HepG2 (cell line): ENCODE results near the gene AFF4. TPM values are rescaled to one million over a fixed set of nuclear protein-coding genes. Genes with fewer than 3 reads are reported as not detected.

Experiments
- ATAC-seq: fragments of 200-7000 bp; cut with Tn5 transposase; 3 replicates; pipeline ENCODE4 v1.9.1; 2020; ENCODE audit warnings: mild to moderate bottlenecking, moderate library complexity
- BruUV-seq: library from RNA; stranded (reverse); fragments of 400-500 nt; replicated peaks from 2 replicates; lab custom pipeline; 2021; lab: Mats Ljungman, UMichigan
- CTCF ChIA-PET: fragments of 300-600 bp; formaldehyde crosslinking; extraction: SDS; loops from one replicate; lab custom pipeline; 2021; ENCODE audit warnings: low total read pairs, inconsistent platforms, low intra/inter-chr PET ratio; lab: Yijun Ruan, JAX
- POLR2A ChIA-PET: fragments of 350-600 bp; sonication (Branson Sonifier 250); formaldehyde crosslinking; loops from one replicate; lab custom pipeline; 2020; ENCODE audit warnings: antibody characterized with exemption, inconsistent platforms; lab: Yijun Ruan, JAX
- DNase-seq: peaks from one replicate; pipeline ENCODE4 v3.0.0-alpha.2; 2015; ENCODE audit warnings: low spot score
- FAIRE-seq: peaks from 3 replicates; lab custom pipeline; 2011; peaks lifted over from hg19 to GRCh38; lab: Jason Lieb, UNC
- H2AFZ ChIP-seq: one replicate; pipeline ENCODE4 v1.6.1; 2011; ENCODE audit warnings: low read length, inconsistent platforms
- H3K27ac ChIP-seq: fragments of 300-600 bp; 3 replicates; pipeline ENCODE4 v1.8.0; 2011; ENCODE audit warnings: mixed run types, mild to moderate bottlenecking, mixed read lengths, low read length, inconsistent platforms; ENCODE audit not compliant: insufficient read depth; ENCODE audit errors: extremely low read length
- H3K27me3 ChIP-seq, 2 experiments: fragments of 200-600 bp in 1 of 2; 2 replicates in 1 of 2; 3 replicates in 1 of 2; pipeline versions ENCODE4 v1.6.0 to v1.8.0; 2011; ENCODE audit warnings: low read length in 2 of 2, mild to moderate bottlenecking in 2 of 2, moderate library complexity in 2 of 2, inconsistent platforms in 1 of 2; ENCODE audit not compliant: insufficient read depth in 2 of 2, control insufficient read depth in 1 of 2
- H3K36me3 ChIP-seq, 2 experiments: fragments of 200-600 bp in 1 of 2; replicated peaks in 1 of 2; 2 replicates in 1 of 2; 3 replicates in 1 of 2; pipeline versions ENCODE4 v1.5.1 to v1.8.0; 2011; ENCODE audit warnings: low read length in 2 of 2, inconsistent platforms in 1 of 2; ENCODE audit not compliant: insufficient read depth in 2 of 2, control insufficient read depth in 1 of 2
- H3K4me1 ChIP-seq: 2 replicates; pipeline ENCODE4 v1.5.1; 2012; ENCODE audit warnings: low read length, inconsistent platforms; ENCODE audit not compliant: insufficient read depth
- H3K4me2 ChIP-seq: 2 replicates; pipeline ENCODE4 v1.6.0; 2011; ENCODE audit warnings: low read depth, low read length, inconsistent platforms
- H3K4me3 ChIP-seq, 3 experiments: fragments of 200-600 bp in 1 of 3; sonication (generic), shearing (Covaris generic) in 1 of 3; replicated peaks in 1 of 3; 2 replicates each; pipeline ENCODE4 v1.5.1; 2011 to 2016; ENCODE audit warnings: low read length in 3 of 3, inconsistent platforms in 2 of 3, low read depth in 2 of 3, mild to moderate bottlenecking in 2 of 3, control low read depth in 1 of 3, mixed read lengths in 1 of 3; ENCODE audit not compliant: insufficient read depth in 1 of 3
- H3K79me2 ChIP-seq: one replicate; pipeline ENCODE4 v1.6.1; 2011; ENCODE audit warnings: low read length, inconsistent platforms; ENCODE audit not compliant: insufficient read depth
- H3K9ac ChIP-seq: 2 replicates; pipeline ENCODE4 v1.6.0; 2011; ENCODE audit warnings: mild to moderate bottlenecking, low read depth, low read length, inconsistent platforms; ENCODE audit not compliant: insufficient read depth
- H3K9me3 ChIP-seq: 2 replicates; pipeline ENCODE4 v1.5.1; 2012; ENCODE audit warnings: mild to moderate bottlenecking, low read length
- H4K20me1 ChIP-seq: 2 replicates; pipeline ENCODE4 v1.6.0; 2011; ENCODE audit warnings: inconsistent platforms, mild to moderate bottlenecking, low read length, moderate library complexity; ENCODE audit not compliant: insufficient read depth
- CEBPB ChIP-seq: IDR thresholded peaks from 2 replicates; pipeline ENCODE4 v1.6.1; 2011; ENCODE audit warnings: low read depth, low read length, improper control_type of control experiment, borderline replicate concordance
- DR1 ChIP-seq: sonication (generic); formaldehyde crosslinking; IDR thresholded peaks from 2 replicates; pipeline ENCODE4 v1.8.0; 2021; ENCODE audit warnings: mild to moderate bottlenecking, missing genetic modification reagents, inconsistent platforms
- ETV5 ChIP-seq: IDR thresholded peaks from 2 replicates; pipeline ENCODE4 v1.6.1; 2018; ENCODE audit warnings: missing biosample characterization, missing genetic modification reagents, inconsistent platforms, borderline replicate concordance
- MAF1 ChIP-seq: sonication (generic); formaldehyde crosslinking; IDR thresholded peaks from 2 replicates; pipeline ENCODE4 v1.5.0; 2020; ENCODE audit warnings: missing genetic modification reagents, borderline replicate concordance
- NFATC3 ChIP-seq: sonication (generic); formaldehyde crosslinking; IDR thresholded peaks from 2 replicates; pipeline ENCODE4 v1.5.1; 2020; ENCODE audit warnings: mild to moderate bottlenecking, missing genetic modification reagents
- SP140L ChIP-seq: sonication (generic); formaldehyde crosslinking; IDR thresholded peaks from 2 replicates; pipeline ENCODE4 v1.4.0; 2020; ENCODE audit warnings: missing genetic modification reagents, borderline replicate concordance
- TBX3 ChIP-seq: fragments of 450-650 bp; IDR thresholded peaks from 2 replicates; pipeline ENCODE4 v1.6.1; 2017; ENCODE audit warnings: antibody characterized with exemption, mild to moderate bottlenecking, inconsistent platforms, borderline replicate concordance
- ZBTB8A ChIP-seq: sonication (generic); formaldehyde crosslinking; IDR thresholded peaks from 2 replicates; pipeline ENCODE4 v1.4.0; 2020; ENCODE audit warnings: mild to moderate bottlenecking, low read depth, missing genetic modification reagents, borderline replicate concordance
- ZNF333 ChIP-seq: sonication (generic); formaldehyde crosslinking; IDR thresholded peaks from 2 replicates; pipeline ENCODE4 v1.4.0; 2020; ENCODE audit warnings: mild to moderate bottlenecking, missing genetic modification reagents, borderline replicate concordance
- ZNF614 ChIP-seq: IDR thresholded peaks from 2 replicates; pipeline ENCODE4 v1.6.1; 2018; ENCODE audit warnings: missing biosample characterization, missing genetic modification reagents, inconsistent platforms, borderline replicate concordance
- ZNF616 ChIP-seq: sonication (generic); formaldehyde crosslinking; IDR thresholded peaks from 2 replicates; pipeline ENCODE4 v1.5.0; 2020; ENCODE audit warnings: low read depth, mild to moderate bottlenecking, missing genetic modification reagents
- ZNF891 ChIP-seq: sonication (generic); formaldehyde crosslinking; IDR thresholded peaks from 2 replicates; pipeline ENCODE4 v1.5.0; 2020; ENCODE audit warnings: mild to moderate bottlenecking, missing genetic modification reagents
- WGBS: methylation state at CpG from one replicate; pipeline ENCODE4 v1.1.6; 2017; ENCODE audit warnings: low lambda C conversion rate; 5-methylcytosine and 5-hydroxymethylcytosine counted together
- in situ Hi-C: cut with HindIII; loops from 2 replicates; pipeline ENCODE4 v1.10.0; 2017; ENCODE audit warnings: low pct_unique_long_range_greater_than_20kb; ENCODE audit not compliant: extremely low pct_ligation_motif_present
- intact Hi-C: fragments of 100-400 bp; cut with micrococcal nuclease; formaldehyde crosslinking; loops from one replicate; pipeline ENCODE4 v1.10.0; 2022; ENCODE audit not compliant: unreplicated experiment
- polyA plus RNA-seq, 8 experiments: library from polyadenylated mRNA; depleted of rRNA in 3 of 8; stranded (reverse) in 7 of 8; unstranded in 1 of 8; fragments of >200 nt; fragmentation: Illumina TruSeq in 4 of 8; extraction: Trizol in 4 of 8; gene quantifications; 2 replicates each; pipeline versions ENCODE4 v1.2.1 to v1.2.3, GENCODE V29; 2011 to 2016; ENCODE audit warnings: low read depth in 4 of 8, missing spikeins in 1 of 8, mixed read lengths in 1 of 8; ENCODE audit not compliant: insufficient read depth in 1 of 8
- total RNA-seq, 5 experiments: library from RNA; depleted of rRNA; stranded (reverse); fragments of >200 nt; fragmentation: Illumina TruSeq; extraction: Trizol; gene quantifications; 2 replicates each; pipeline ENCODE4 v1.2.3, GENCODE V29; 2016; ENCODE audit warnings: low read depth in 1 of 5
- TF ChIP-seq, protein P1 (sequence below): IDR thresholded peaks from 2 replicates; pipeline ENCODE4 v1.6.1; 2016; ENCODE audit warnings: control low read depth
- TF ChIP-seq, protein P2 (sequence below): sonication (generic); formaldehyde crosslinking; IDR thresholded peaks from 2 replicates; pipeline ENCODE4 v1.4.0; 2020; ENCODE audit warnings: missing genetic modification reagents

The AFF4 gene
- total and polyA plus RNA-seq, 2 of the 13 experiments (the other 11 are each of a cell fraction or from before 2014, with no cell fraction given): 22.1 to 25.5 TPM

DNA sequence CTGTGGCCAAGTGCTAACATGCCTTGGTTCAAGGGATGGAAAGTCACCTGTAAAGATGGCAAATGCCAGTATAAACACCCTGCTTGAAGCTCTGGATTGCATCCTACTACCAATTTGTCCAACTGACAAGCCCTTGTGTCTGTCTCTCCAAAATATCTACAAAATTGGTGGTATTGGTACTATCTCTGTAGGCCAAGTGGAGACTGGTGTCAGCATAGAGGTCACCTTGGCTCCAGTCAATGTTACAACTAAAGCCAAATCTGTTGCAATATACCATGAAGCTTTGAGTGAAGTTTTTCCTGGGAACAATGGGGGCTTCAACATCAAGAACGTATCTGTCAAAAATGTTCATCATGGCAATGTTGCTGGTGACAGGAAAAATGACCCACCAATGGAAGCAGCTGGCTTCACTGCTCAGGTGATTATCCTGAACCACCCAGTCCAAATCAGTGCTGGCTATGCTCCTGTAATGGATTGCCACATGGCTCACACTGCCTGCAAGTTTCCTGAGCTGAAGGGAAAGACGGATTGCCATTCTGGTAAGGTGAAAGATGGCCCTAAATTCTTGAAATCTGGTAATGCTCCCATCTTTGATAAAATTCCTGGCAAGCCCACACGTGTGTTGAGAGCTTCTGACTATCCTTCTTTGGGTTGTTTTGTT is 19.9 kb downstream of the AFF4 start:
- Histone ChIP-seq H2AFZ (no peak overlapping the region), H3K9me3 (no peaks in the 10 kb centered on the region), H3K27ac (no peak overlapping the region), H3K79me2 (peaks cover 89% of the 10 kb centered on the region), H3K27me3 (no peaks in the 10 kb centered on the region), H3K4me2 (no peak overlapping the region), H3K9ac (no peak overlapping the region), H4K20me1 (peaks cover 56% of the 10 kb centered on the region), H3K36me3 (peaks cover 0 to 9% of the 10 kb centered on the region in 2 experiments; a peak in 4 of 5 replicates), H3K4me1 (peaks cover 33% of the 10 kb centered on the region), H3K4me3 (no peak overlapping the region)
- FAIRE-seq (no peak), ATAC-seq (no peak), DNase-seq (no peak)
- CTCF ChIA-PET: no interaction called here
- POLR2A ChIA-PET: interaction anchor here (0.8 kb wide), 1 partner anchor 73 kb away, joined by 3 read pairs; no protein-coding TSS in a partner anchor
- WGBS: 94% methylated on average over 3 of the region's 3 CpGs
- TSS peak; percentile 10 for BruUV-seq
- in situ Hi-C loops: no loop called here
- intact Hi-C loops: no loop called here
- TF ChIP-seq ZNF333: no peak
- no peak for TF ChIP-seq TBX3
- no peak for TF ChIP-seq ZNF614 (CRISPR knock-in tag)
- no peak for TF ChIP-seq ZNF891 (CRISPR knock-in tag)
- no peak for TF ChIP-seq MAF1
- TF ChIP-seq, protein P1, sequence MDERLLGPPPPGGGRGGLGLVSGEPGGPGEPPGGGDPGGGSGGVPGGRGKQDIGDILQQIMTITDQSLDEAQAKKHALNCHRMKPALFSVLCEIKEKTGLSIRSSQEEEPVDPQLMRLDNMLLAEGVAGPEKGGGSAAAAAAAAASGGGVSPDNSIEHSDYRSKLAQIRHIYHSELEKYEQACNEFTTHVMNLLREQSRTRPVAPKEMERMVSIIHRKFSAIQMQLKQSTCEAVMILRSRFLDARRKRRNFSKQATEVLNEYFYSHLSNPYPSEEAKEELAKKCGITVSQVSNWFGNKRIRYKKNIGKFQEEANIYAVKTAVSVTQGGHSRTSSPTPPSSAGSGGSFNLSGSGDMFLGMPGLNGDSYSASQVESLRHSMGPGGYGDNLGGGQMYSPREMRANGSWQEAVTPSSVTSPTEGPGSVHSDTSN (CRISPR knock-in tag): no peak
- TF ChIP-seq, protein P2, sequence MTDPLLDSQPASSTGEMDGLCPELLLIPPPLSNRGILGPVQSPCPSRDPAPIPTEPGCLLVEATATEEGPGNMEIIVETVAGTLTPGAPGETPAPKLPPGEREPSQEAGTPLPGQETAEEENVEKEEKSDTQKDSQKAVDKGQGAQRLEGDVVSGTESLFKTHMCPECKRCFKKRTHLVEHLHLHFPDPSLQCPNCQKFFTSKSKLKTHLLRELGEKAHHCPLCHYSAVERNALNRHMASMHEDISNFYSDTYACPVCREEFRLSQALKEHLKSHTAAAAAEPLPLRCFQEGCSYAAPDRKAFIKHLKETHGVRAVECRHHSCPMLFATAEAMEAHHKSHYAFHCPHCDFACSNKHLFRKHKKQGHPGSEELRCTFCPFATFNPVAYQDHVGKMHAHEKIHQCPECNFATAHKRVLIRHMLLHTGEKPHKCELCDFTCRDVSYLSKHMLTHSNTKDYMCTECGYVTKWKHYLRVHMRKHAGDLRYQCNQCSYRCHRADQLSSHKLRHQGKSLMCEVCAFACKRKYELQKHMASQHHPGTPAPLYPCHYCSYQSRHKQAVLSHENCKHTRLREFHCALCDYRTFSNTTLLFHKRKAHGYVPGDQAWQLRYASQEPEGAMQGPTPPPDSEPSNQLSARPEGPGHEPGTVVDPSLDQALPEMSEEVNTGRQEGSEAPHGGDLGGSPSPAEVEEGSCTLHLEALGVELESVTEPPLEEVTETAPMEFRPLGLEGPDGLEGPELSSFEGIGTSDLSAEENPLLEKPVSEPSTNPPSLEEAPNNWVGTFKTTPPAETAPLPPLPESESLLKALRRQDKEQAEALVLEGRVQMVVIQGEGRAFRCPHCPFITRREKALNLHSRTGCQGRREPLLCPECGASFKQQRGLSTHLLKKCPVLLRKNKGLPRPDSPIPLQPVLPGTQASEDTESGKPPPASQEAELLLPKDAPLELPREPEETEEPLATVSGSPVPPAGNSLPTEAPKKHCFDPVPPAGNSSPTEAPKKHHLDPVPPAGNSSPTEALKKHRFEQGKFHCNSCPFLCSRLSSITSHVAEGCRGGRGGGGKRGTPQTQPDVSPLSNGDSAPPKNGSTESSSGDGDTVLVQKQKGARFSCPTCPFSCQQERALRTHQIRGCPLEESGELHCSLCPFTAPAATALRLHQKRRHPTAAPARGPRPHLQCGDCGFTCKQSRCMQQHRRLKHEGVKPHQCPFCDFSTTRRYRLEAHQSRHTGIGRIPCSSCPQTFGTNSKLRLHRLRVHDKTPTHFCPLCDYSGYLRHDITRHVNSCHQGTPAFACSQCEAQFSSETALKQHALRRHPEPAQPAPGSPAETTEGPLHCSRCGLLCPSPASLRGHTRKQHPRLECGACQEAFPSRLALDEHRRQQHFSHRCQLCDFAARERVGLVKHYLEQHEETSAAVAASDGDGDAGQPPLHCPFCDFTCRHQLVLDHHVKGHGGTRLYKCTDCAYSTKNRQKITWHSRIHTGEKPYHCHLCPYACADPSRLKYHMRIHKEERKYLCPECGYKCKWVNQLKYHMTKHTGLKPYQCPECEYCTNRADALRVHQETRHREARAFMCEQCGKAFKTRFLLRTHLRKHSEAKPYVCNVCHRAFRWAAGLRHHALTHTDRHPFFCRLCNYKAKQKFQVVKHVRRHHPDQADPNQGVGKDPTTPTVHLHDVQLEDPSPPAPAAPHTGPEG (CRISPR knock-in tag): no peak
- no peak for TF ChIP-seq ZNF616 (CRISPR knock-in tag)
- TF ChIP-seq DR1 (CRISPR knock-in tag): no peak
- TF ChIP-seq SP140L: no peak
- TF ChIP-seq ETV5: no peak
- no peak for TF ChIP-seq NFATC3
- no peak for TF ChIP-seq ZBTB8A (CRISPR knock-in tag)
- TF ChIP-seq CEBPB: no peak
